HG03565 (cell line): ENCODE data around the gene CASP8.
"Not testable (repeated sequence)": the region's sequence is repeated elsewhere in the genome, so short reads cannot be mapped to it uniquely, and the experiment has no call there.

Experiments used
- ATAC-seq: cut with Tn5 transposase; IDR thresholded peaks from one replicate; pipeline ENCODE4 v1.9.1; 2021; ENCODE audit warnings: mild to moderate bottlenecking, moderate library complexity; ENCODE audit not compliant: unreplicated experiment

Gene CASP8

DNA sequence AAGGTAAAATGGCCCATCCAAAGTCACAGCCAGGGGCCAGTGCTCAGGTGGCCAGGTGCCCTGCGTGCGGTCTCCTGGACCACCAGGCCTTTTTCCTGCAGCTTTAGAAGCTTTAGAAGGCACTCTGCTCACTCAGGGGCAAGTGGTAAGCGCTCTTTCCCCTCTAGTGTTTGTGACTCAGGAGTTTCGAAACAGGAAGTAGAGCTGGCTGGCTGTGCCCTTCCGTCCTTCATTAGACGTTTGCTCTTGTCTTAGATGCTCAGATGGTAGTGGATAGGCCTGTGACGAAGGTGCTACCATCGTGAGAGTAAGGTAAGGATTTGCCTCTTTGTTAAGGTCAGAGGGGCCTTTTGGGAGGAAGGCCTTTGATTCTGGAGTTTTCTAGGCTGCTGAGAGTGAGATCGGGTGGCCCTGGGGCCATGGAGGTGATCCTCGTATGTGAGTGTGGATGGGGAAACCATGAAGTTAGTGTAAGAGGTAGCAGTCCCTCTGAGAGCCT lies at the start of gene CASP8:
TSS of gene CASP8 (plus strand) at position 235 of the 499 bp plus-strand sequence. CDS start 5,951 bp downstream, outside the sequence.
- ATAC-seq = no peak

DNA sequence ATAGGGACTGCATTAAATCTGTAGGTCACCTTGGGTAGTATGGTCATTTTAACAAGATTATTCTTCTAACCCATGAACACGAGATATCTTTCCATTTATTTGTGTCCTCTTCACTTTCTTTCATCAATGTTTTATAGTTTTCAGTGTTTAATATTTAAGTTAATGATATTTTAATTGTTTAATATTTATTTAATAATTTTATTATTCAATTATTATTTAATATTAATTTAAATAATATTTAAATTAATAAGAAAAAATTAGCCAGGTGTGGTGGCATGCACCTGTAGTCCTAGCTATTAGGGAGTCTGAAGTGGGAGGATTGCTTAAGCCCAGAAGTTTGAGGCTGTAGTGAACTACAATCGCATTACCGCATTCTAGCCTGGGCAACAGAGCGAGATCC lies 44.4 kb upstream of the CASP8 start:
- ATAC-seq = no peak

DNA sequence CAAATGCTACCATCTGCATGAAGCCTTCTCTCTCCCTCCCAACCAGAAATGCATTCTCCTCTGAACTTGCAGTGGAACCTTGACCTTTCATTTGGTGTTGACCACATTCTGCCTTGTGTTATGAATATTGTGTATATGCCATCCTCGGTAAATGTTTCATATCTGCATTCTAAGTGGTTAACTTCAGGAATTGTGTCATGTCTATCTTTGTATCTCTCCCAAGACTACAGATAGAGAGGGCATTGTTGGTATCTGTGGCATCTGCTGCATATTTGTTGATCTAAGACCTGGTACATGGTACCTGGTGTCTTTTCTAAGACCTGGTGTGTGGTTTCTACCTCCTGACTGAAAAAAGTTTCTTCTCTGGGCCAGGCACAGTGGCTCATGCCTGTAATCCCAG lies 43.4 kb upstream of the CASP8 start:
- no peak for ATAC-seq

DNA sequence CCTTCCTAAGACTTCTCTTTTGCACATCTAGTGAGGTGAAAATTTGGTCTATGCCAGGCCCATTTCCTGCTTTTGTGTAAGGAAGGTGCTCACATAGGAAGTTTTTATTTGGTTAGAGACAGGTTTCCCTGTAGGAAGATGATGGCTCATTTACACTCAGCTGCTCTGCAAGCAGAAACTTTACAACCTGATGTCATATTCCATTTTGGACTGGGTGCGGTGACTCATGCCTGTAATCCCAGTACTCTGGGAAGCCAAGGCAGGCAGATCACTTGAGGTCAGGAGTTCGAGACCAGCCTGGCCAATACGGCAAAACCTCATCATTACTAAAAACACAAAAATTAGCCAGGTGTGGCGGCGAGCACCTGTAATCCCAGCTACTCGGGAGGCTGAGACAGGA lies 41.6 kb upstream of the CASP8 start:
- ATAC-seq = no peak

DNA sequence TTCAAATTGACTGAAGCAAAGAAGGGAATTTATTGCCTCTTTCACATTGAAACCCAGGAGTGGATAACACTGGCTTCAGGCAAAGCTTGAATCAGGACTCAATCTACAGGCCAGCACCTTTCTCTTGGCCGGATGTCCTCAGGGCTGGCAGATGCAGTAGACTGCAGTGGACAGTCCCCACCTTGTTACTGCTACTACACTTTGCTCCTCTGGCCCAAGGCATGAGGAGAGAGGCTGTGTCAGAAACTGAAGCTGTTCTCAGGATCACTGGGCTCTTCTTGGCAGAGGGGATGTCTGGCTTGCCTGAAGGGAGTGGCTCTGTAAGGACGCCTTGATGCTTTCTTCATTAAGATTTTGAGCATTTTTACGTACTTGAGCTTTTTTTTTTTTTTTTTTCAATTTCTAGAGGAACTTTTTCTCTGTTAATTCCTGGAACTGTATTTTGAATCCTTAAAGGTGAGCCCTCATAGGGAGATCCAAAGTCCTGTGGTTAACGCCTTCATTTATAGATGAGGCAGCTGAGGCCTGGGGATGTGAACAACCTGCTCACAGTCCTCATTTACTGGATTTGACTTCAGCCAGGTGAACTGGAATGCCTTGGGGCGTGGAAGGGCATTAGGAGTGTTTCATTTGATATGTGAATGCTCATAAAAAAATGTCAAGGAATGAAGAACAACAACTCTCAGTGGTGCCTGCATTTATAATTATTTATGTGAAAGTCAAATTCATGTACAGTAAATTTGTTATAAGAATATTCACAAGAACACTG lies 40.8 kb upstream of the CASP8 start:
- no peak for ATAC-seq

DNA sequence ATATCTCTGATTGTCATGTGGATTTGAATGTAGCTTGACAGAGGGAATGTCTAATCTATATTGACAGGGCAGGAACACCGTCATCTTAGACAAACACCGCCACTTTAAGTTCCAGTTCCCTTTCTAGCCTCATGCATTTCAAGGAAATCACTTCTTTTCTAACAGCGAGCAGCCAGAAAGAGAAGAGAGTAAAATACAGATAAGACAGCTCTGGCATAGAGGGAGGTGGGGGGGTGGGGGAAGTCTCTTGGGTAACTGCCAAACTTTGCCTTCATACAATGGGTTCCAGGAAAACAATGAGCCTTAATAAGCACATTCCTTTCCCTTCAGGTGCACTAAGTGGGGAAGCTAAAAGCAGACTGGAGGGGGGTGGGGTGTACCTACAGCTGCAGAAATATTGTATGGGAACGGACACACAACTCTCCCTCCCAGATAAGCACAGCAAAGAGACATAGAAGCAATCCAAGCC lies 40.2 kb upstream of the CASP8 start:
- ATAC-seq = no peak

DNA sequence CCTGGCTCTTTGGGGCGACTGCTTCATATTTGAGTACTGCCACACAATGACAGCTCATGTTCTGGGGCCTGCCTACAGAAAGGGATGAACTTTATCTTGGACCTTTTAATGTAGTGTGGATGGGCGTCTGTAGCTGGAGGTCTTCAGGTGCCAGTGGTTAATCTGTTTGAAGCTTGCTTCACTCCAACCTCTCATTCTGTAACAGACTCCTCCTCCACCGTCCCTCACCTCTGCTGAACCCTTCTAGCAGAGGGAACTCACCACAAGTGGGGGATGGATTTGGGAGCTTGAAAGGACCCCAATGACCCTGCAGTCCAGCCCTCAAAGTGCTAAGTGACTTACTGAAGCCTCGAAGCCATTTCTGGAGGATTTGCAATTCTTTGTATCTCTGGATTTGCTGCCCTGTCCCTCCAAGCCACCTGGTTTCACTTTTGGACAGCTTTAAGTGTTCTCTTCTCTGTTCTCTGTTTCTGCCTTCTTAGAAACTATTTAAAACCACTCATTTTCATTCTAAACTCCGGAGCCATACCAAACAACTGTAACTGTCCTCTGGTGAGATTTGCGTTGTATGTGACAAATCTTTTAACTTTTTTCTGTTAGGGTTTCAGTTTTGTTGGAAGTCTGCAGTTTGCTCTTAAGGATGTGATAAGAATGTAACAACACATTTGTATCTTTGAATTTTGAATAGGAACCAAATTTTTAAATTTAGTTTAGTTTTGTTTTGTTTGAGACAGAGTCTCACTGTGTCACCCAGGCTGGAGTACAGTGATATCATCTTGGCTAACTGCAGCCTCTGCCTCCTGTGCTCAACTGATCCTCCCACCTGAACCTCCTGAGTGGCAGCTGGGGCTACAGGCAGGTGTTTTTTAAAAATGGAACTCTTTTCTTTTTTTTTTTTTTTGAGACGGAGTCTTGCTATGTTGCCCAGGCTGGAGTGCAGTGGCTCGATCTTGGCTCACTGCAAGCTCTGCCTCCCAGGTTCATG lies 37.0 kb upstream of the CASP8 start:
- peak; percentile 68 for ATAC-seq

DNA sequence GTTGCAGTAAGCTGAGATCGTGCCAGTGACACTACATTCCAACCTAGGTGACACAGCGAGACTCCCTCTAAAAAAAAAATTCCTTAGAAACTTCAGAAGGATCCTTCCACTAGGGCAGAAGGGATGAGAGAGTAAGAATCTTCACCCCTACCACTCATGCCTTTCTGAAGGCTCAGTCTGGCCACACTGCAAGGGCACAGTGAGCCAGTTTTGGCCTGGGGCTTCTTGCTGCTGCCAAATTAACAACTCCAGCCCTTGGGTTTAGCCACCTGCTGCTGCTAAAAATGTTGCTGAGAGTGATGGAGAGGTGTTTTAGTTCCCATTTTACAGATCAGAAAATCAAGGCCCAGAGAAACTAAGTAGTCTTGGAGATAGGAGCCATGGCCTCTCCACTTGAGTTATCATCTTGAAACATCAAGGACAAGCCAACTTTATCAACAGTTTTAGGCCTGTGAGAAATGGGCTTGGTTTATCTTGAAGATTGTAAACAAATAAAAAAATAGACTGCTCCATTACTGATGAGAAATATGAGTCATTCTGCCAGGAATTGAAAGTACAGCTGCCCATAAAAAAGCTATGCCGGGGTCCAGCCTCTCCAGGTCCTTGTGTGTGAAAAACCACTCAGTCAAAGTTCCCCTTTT lies 31.9 kb upstream of the CASP8 start:
- no peak for ATAC-seq

DNA sequence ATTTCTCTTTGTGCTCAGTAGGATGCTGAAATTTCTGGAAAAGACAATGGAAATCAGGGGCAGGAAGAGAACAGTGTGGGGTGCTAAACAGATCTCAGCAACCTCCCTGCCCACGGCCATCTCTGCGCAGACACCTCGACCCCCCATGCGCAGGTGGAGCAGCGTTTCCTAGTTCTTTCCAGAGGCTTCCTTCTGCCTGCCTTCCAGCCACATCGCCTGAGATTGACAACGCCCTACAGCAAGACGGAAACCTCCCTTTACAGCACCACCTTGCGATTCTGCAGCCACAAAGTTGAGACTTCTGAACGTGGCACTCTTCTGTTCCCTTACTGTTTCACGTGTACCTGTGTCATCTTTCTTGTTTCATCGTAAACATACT lies 31.4 kb upstream of the CASP8 start:
- ATAC-seq = no peak

DNA sequence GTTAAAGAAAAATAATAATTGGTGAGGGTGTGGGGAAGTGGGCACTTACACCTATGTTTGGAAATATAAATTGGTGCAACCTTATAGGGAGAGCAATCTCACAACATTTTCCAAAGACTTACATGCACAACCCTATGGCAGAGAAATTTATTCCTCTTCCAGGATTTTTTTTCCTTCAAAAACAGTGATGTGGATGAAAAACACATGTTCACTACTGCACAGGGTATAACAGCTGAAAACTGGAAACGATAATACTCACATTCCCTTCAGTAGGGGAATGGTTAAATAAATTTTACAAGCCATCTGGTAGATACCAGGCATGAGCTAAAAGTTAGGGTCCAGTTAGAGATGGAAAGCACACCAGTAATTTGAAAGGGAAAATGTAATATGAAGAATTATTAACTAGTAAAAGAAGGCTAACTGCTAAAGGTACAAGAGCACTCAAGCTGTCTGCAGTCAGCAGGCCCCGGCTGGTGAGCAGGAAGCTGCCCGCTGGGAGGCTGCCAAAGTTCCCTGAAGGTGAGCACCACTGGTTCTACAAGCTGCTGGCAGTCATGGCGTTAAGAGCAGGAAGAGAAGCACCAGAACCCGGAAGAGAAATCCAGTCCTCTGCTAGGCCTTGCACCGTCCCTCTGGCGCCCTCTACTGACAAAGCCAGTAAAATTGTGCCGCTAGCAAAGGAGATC lies 28.4 kb upstream of the CASP8 start:
- peak; percentile 50 for ATAC-seq

DNA sequence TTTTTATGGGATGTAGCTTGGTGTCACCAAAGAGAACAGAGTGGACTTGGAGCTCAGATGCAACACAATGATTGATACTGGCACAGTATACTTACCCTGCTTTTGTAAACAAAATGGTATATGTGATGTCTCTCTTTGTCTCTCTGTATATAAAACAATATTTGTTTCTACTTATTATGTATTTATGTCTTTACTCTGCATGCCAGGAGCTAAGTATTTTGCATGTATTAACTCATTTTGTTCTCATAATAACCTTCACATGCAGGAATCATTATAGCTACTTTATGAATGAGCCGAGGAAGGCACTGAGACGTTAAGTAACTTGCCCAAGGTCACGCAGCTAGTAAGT lies 27.9 kb upstream of the CASP8 start:
- ATAC-seq = no peak

DNA sequence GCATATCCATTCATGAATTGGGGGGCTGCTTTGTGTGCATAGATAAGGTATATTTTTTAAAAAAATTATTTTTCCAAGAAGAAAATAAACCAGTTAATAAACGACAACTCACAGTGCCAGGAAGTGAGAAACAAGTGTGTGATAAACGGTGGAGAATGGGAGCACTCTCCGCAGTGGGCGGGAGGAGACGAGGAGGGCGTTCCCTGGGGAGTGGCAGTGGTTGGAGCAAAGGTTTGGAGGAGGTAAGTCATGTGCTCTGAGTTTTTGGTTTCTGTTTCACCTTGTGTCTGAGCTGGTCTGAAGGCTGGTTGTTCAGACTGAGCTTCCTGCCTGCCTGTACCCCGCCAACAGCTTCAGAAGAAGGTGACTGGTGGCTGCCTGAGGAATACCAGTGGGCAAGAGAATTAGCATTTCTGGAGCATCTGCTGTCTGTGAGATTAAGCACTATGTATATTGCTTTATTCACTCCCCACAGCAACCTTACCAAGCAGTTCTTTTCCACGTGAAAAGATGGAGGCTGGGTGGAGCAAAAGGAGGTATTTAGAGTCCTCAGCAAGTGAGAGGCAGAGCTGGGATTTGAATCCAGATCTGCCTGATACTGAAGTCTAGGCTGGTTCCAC lies 27.0 kb upstream of the CASP8 start:
- peak; percentile 90 for ATAC-seq

DNA sequence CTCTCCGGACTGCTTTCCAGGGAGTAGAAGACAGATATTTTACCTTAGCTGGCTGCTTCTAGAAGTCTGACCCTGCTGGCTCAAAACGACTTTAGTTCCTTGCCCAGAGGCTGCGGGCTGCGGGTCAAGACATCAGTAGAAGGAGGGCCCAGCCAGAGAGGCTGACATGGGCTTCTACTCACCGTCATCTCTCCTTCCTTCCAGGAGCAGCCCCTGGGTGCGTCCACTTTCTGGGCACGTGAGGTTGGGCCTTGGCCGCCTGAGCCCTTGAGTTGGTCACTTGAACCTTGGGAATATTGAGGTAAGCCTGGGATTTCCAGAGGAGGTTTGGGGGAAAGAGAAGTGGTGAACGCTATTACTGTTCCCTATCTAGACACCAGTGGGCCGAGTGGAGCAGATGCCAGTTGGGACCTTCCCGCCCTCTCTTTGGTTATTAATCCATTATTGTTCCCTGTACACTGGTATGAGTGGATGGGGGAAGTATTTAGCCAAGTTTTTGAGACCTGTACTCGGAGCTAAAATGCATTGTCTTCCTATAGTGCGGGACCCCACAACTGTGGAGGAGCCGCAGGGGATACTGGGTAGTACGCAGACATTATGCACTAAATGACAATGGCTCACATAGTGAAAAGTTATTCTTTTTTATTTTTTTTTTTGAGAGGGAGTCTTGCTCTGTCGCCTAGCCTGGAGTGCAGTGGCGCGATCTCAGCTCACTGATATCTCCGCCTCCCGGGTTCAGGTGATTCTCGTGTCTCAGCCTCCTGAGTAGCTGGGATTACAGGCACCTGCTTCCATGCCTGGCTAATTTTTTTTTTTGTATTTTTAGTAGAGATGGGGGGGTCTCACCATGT lies 26.3 kb upstream of the CASP8 start:
- ATAC-seq = no peak

DNA sequence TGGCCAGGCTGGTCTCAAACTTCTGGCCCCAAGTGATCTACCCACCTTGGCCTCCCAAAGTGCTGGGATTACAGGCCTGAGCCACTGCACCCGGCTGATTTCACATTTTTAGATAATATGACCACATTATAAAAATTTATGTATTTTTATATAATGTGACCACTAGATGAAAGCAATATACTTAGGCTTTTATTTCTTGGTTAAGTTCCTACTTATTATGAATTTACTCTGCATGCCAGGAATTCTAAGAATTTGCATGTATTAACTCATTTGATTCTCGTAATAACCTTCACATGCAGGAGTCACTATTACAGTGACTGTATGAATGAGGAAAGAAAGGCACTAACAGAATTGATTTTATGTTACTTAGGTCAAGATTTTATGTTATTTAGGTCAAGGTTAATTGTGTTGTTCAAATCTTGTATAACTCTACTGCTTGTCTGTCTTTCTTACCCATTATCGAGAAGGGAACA lies 25.6 kb upstream of the CASP8 start:
- ATAC-seq = no peak

DNA sequence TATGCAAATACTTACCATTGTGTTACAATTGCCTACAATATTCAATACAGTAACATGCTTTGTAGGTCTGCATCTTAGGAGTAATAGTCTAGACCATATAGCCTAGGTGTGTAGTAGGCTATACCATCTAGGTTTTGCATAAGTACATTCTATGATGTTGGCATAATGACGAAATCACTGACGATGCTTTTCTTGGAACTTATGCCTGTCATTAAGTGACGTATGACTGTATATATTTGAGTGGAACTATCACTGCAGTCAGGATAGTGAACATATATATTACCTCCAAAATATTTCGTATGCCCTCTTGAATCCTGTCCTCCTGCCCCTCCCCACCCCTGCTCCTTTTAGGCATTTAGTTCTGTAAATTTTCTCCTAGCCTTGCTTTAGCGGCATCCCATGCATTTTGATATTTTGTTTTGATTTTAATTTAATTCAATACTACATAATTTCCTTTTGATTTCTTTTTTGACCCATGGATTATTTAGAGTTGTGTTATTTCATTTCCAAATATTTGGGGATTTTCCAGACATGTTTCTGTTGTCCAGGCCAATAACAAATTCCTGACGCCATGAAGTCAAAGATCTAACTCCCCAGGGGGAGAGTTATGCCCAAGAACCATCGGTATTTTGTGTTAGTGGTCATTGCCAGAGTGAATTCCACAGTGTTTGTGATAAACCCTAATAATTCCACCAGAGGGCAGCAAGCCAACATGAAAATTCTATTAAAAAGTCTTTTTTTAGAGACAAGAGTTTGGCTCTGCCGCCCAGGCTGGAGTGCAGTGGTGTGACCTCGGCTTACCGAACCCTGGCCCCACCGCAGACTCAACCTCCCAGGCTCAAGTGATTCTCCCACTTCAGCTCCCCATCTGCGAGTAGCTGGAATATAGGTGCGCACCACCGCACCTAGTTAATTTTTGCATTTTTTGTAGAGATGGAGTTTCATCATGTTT lies 24.2 kb upstream of the CASP8 start:
- ATAC-seq = no peak

DNA sequence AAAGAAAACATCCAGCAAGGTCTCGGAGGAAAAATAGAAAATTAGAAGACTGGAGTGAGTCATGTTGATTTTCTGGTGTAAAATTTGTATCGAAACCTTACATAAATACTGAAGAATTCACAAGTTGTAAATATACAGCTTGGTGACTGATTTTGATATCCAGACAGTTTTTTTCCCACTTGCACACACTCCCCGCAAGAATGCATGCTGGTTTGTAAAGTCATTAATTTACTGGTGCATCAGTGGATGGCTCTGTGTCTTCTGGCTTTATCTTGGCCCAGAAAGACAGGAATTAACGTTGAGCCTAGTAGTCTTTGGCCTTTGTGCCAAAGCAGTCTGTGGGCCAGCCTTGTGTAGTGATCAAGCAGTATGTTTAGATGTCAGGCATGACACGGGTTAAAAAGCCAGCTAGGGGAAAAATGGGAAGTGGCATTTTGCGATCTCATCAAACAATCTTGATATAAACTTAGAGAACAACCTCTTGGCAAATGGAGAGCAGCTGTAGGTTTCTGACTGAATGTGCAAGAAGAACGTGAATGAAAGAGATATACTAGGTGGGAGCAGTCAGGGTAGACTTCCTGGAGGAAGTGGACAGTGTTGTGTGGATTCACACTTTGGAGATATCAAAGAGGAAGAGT lies 22.7 kb upstream of the CASP8 start:
- no peak for ATAC-seq

DNA sequence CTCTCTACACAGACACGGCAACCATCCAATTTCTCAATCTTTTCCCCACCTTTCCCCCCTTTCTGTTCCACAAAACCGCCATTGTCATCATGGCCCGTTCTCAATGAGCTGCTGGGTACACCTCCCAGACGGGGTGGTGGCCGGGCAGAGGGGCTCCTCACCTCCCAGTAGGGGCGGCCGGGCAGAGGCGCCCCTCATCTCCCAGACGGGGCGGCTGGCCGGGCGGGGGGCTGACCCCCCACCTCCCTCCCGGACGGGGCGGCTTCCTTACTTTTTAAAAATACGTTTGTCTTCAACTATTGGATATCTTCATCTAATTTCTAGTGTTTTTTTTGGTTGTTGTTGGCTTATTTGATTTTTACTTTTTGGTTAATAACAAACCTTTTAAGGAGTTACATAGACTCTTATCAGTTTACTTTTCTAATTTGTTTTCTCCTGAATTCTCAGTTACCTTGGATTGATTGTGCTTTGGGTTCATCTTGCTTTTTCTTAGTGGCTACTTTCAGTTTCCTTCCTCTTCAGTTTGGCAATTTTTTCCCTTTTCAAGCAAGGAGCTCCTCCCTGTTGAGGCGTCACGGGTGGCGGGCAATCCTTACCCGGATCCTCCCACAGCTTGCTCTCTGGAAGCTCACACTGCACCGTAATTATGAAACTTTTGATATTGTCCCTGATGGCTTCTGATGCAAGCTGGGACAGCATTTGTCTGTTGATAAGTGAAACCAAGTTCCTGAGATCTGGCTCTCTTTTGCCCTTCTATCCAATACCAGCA lies 21.0 kb upstream of the CASP8 start:
- not testable (repeated sequence) for ATAC-seq
